Measurements from ENCODE around the gene AKT1S1.

The AKT1S1 gene

GRCh38 chr19:49857061-49857837 is 19.9 kb downstream of the AKT1S1 start:
- no peak overlapping the region for H3K4me2 ChIP-seq (ENCODE audit: low read length)
- no peak overlapping the region for H2BK120ac ChIP-seq (ENCODE audit: insufficient read depth, low read length, poor library complexity)
- H3K27me3 ChIP-seq (ENCODE audit: insufficient read depth, low read length): no peaks in the 10 kb centered on the region
- no peak overlapping the region for H3K18ac ChIP-seq (ENCODE audit: low read length)
- H3K14ac ChIP-seq (ENCODE audit: low read length): no peak overlapping the region
- no peak overlapping the region for H4K12ac ChIP-seq (ENCODE audit: low read depth, low read length)
- H4K8ac ChIP-seq (ENCODE audit: low read depth, low read length): no peak overlapping the region
- no peaks in the 10 kb centered on the region for H3K79me1 ChIP-seq (ENCODE audit: low read length)
- H2BK5ac ChIP-seq (ENCODE audit: low read depth, low read length, poor library complexity): no peak overlapping the region
- no peak overlapping the region for H3K23ac ChIP-seq (ENCODE audit: low read length)
- WGBS (ENCODE audit: extremely low coverage, insufficient coverage, insufficient read length): no CpG with 5 or more reads among the region's 26 CpGs
- no peak overlapping the region for H2BK12ac ChIP-seq (ENCODE audit: low read length)
- peaks cover 1 to 12% of the 10 kb centered on the region in 2 experiments for H3K4me1 ChIP-seq (ENCODE audit: control insufficient read depth in 1 of 2, insufficient read depth in 2 of 2, low read length in 2 of 2)
- H3K79me2 ChIP-seq (ENCODE audit: control insufficient read depth, insufficient read depth, low read length, poor library complexity): peaks cover 3% of the 10 kb centered on the region
- no peak overlapping the region for H2AK5ac ChIP-seq (ENCODE audit: low read length)
- H3K27ac ChIP-seq (ENCODE audit: low read depth, low read length): no peak overlapping the region
- H4K91ac ChIP-seq (ENCODE audit: low read depth, low read length): no peak overlapping the region
- no peak overlapping the region for H2AFZ ChIP-seq (ENCODE audit: insufficient read depth, low read length, poor library complexity)
- no peak overlapping the region for H3K4ac ChIP-seq (ENCODE audit: low read depth, low read length)
- H3K4me3 ChIP-seq (ENCODE audit: low read depth, low read length): no peak overlapping the region
- no peaks in the 10 kb centered on the region for H3K9me3 ChIP-seq (ENCODE audit: insufficient read depth, low read depth, low read length)
- H3K9ac ChIP-seq (ENCODE audit: low read length): no peak overlapping the region
- no peak for DNase-seq
- H3K36me3 ChIP-seq (ENCODE audit: control insufficient read depth in 1 of 2, insufficient read depth in 2 of 2, low read length in 2 of 2): peaks cover 76 to 81% of the 10 kb centered on the region in 2 experiments

GRCh38 chr19:49856574-49857021 is 20.6 kb downstream of the AKT1S1 start:
- no peak overlapping the region for H4K91ac ChIP-seq (ENCODE audit: low read depth, low read length)
- H2AK5ac ChIP-seq (ENCODE audit: low read length): no peak overlapping the region
- no peak overlapping the region for H3K4ac ChIP-seq (ENCODE audit: low read depth, low read length)
- no peak overlapping the region for H2AFZ ChIP-seq (ENCODE audit: insufficient read depth, low read length, poor library complexity)
- H4K12ac ChIP-seq (ENCODE audit: low read depth, low read length): no peak overlapping the region
- peaks cover 9% of the 10 kb centered on the region for H3K79me2 ChIP-seq (ENCODE audit: control insufficient read depth, insufficient read depth, low read length, poor library complexity)
- H3K14ac ChIP-seq (ENCODE audit: low read length): no peak overlapping the region
- no peak overlapping the region for H3K4me2 ChIP-seq (ENCODE audit: low read length)
- H3K27ac ChIP-seq (ENCODE audit: low read depth, low read length): no peak overlapping the region
- H3K9me3 ChIP-seq (ENCODE audit: insufficient read depth, low read depth, low read length): no peaks in the 10 kb centered on the region
- no peak overlapping the region for H2BK5ac ChIP-seq (ENCODE audit: low read depth, low read length, poor library complexity)
- no peaks in the 10 kb centered on the region for H3K27me3 ChIP-seq (ENCODE audit: insufficient read depth, low read length)
- H3K79me1 ChIP-seq (ENCODE audit: low read length): no peaks in the 10 kb centered on the region
- H3K4me3 ChIP-seq (ENCODE audit: low read depth, low read length): no peak overlapping the region
- H3K23ac ChIP-seq (ENCODE audit: low read length): no peak overlapping the region
- H2BK120ac ChIP-seq (ENCODE audit: insufficient read depth, low read length, poor library complexity): no peak overlapping the region
- H3K9ac ChIP-seq (ENCODE audit: low read length): no peak overlapping the region
- H2BK12ac ChIP-seq (ENCODE audit: low read length): no peak overlapping the region
- H3K4me1 ChIP-seq (ENCODE audit: control insufficient read depth in 1 of 2, insufficient read depth in 2 of 2, low read length in 2 of 2): peaks cover 4 to 15% of the 10 kb centered on the region in 2 experiments
- DNase-seq: no peak
- peaks cover 75 to 78% of the 10 kb centered on the region in 2 experiments for H3K36me3 ChIP-seq (ENCODE audit: control insufficient read depth in 1 of 2, insufficient read depth in 2 of 2, low read length in 2 of 2)
- H4K8ac ChIP-seq (ENCODE audit: low read depth, low read length): no peak overlapping the region
- no CpG with 5 or more reads among the region's 18 CpGs for WGBS (ENCODE audit: extremely low coverage, insufficient coverage, insufficient read length)
- no peak overlapping the region for H3K18ac ChIP-seq (ENCODE audit: low read length)

- no peak overlapping the region for H3K4me2 ChIP-seq (ENCODE audit: low read length)
- no peak overlapping the region for H3K18ac ChIP-seq (ENCODE audit: low read length)
- H4K12ac ChIP-seq (ENCODE audit: low read depth, low read length): no peak overlapping the region
- H3K4me1 ChIP-seq (ENCODE audit: control insufficient read depth in 1 of 2, insufficient read depth in 2 of 2, low read length in 2 of 2): peaks cover 4 to 15% of the 10 kb centered on the region in 2 experiments
- no peak overlapping the region for H3K4ac ChIP-seq (ENCODE audit: low read depth, low read length)
- H3K14ac ChIP-seq (ENCODE audit: low read length): no peak overlapping the region
- H3K79me2 ChIP-seq (ENCODE audit: control insufficient read depth, insufficient read depth, low read length, poor library complexity): peaks cover 10% of the 10 kb centered on the region
- H4K91ac ChIP-seq (ENCODE audit: low read depth, low read length): no peak overlapping the region
- no peak overlapping the region for H3K23ac ChIP-seq (ENCODE audit: low read length)
- no peak overlapping the region for H2AK5ac ChIP-seq (ENCODE audit: low read length)
- no peak overlapping the region for H3K9ac ChIP-seq (ENCODE audit: low read length)
- H3K4me3 ChIP-seq (ENCODE audit: low read depth, low read length): no peak overlapping the region
- no peak overlapping the region for H2AFZ ChIP-seq (ENCODE audit: insufficient read depth, low read length, poor library complexity)
- DNase-seq: no peak
- H3K9me3 ChIP-seq (ENCODE audit: insufficient read depth, low read depth, low read length): no peaks in the 10 kb centered on the region
- H2BK120ac ChIP-seq (ENCODE audit: insufficient read depth, low read length, poor library complexity): no peak overlapping the region
- no peak overlapping the region for H3K27ac ChIP-seq (ENCODE audit: low read depth, low read length)
- no peak overlapping the region for H2BK12ac ChIP-seq (ENCODE audit: low read length)
- no peak overlapping the region for H2BK5ac ChIP-seq (ENCODE audit: low read depth, low read length, poor library complexity)
- H3K36me3 ChIP-seq (ENCODE audit: control insufficient read depth in 1 of 2, insufficient read depth in 2 of 2, low read length in 2 of 2): peaks cover 69 to 71% of the 10 kb centered on the region in 2 experiments
- no CpG with 5 or more reads among the region's 21 CpGs for WGBS (ENCODE audit: extremely low coverage, insufficient coverage, insufficient read length)
- peaks cover 4% of the 10 kb centered on the region for H3K79me1 ChIP-seq (ENCODE audit: low read length)
- no peaks in the 10 kb centered on the region for H3K27me3 ChIP-seq (ENCODE audit: insufficient read depth, low read length)
- H4K8ac ChIP-seq (ENCODE audit: low read depth, low read length): no peak overlapping the region
These were observed 21.2 kb downstream of the AKT1S1 start for GRCh38 chr19:49855676-49856573.

- Histone ChIP-seq H2BK12ac (ENCODE audit: low read length) (no peak overlapping the region), H4K91ac (ENCODE audit: low read depth, low read length) (no peak overlapping the region), H3K4me2 (ENCODE audit: low read length) (no peak overlapping the region), H3K4me3 (ENCODE audit: low read depth, low read length) (no peak overlapping the region), H3K4me1 (ENCODE audit: control insufficient read depth in 1 of 2, insufficient read depth in 2 of 2, low read length in 2 of 2) (peaks cover 4 to 15% of the 10 kb centered on the region in 2 experiments), H3K27ac (ENCODE audit: low read depth, low read length) (no peak overlapping the region), H3K79me2 (ENCODE audit: control insufficient read depth, insufficient read depth, low read length, poor library complexity) (peaks cover 14% of the 10 kb centered on the region), H2AK5ac (ENCODE audit: low read length) (no peak overlapping the region), H3K9me3 (ENCODE audit: insufficient read depth, low read depth, low read length) (no peaks in the 10 kb centered on the region), H3K9ac (ENCODE audit: low read length) (no peak overlapping the region), H3K27me3 (ENCODE audit: insufficient read depth, low read length) (no peaks in the 10 kb centered on the region), H4K8ac (ENCODE audit: low read depth, low read length) (no peak overlapping the region), H2BK5ac (ENCODE audit: low read depth, low read length, poor library complexity) (no peak overlapping the region), H3K23ac (ENCODE audit: low read length) (no peak overlapping the region), H3K4ac (ENCODE audit: low read depth, low read length) (peak overlapping the region; percentile 21), H4K12ac (ENCODE audit: low read depth, low read length) (peak overlapping the region; percentile 40), H3K14ac (ENCODE audit: low read length) (no peak overlapping the region), H2AFZ (ENCODE audit: insufficient read depth, low read length, poor library complexity) (no peak overlapping the region), H2BK120ac (ENCODE audit: insufficient read depth, low read length, poor library complexity) (no peak overlapping the region), H3K79me1 (ENCODE audit: low read length) (peaks cover 7% of the 10 kb centered on the region), H3K18ac (ENCODE audit: low read length) (no peak overlapping the region), H3K36me3 (ENCODE audit: control insufficient read depth in 1 of 2, insufficient read depth in 2 of 2, low read length in 2 of 2) (peaks cover 62 to 65% of the 10 kb centered on the region in 2 experiments)
- DNase-seq: no peak
- WGBS (ENCODE audit: extremely low coverage, insufficient coverage, insufficient read length): no CpG with 5 or more reads among the region's 12 CpGs
These were observed 21.9 kb downstream of the AKT1S1 start for GRCh38 chr19:49855277-49855675.
